HepG2 (cell line): Measurements from ENCODE around the gene YWHAE. TPM values are rescaled to one million over a fixed set of nuclear protein-coding genes. Genes with fewer than 3 reads are reported as not detected.
A peak's percentile ranks its signal among the peaks of the same experiment; 100 is the strongest.

Source experiments
- ATAC-seq: fragments of 200-7000 bp; cut with Tn5 transposase; 3 replicates; pipeline ENCODE4 v1.9.1; 2020; ENCODE audit warnings: mild to moderate bottlenecking, moderate library complexity
- BruUV-seq: library from RNA; stranded (reverse); fragments of 400-500 nt; replicated peaks from 2 replicates; lab custom pipeline; 2021; lab: Mats Ljungman, UMichigan
- CTCF ChIA-PET: fragments of 300-600 bp; formaldehyde crosslinking; extraction: SDS; loops from one replicate; lab custom pipeline; 2021; ENCODE audit warnings: low total read pairs, inconsistent platforms, low intra/inter-chr PET ratio; lab: Yijun Ruan, JAX
- POLR2A ChIA-PET: fragments of 350-600 bp; sonication (Branson Sonifier 250); formaldehyde crosslinking; loops from one replicate; lab custom pipeline; 2020; ENCODE audit warnings: antibody characterized with exemption, inconsistent platforms; lab: Yijun Ruan, JAX
- DNase-seq: peaks from one replicate; pipeline ENCODE4 v3.0.0-alpha.2; 2015; ENCODE audit warnings: low spot score
- FAIRE-seq: peaks from 3 replicates; lab custom pipeline; 2011; peaks lifted over from hg19 to GRCh38; lab: Jason Lieb, UNC
- H2AFZ ChIP-seq: one replicate; pipeline ENCODE4 v1.6.1; 2011; ENCODE audit warnings: low read length, inconsistent platforms
- H3K27ac ChIP-seq: fragments of 300-600 bp; 3 replicates; pipeline ENCODE4 v1.8.0; 2011; ENCODE audit warnings: mixed run types, mild to moderate bottlenecking, mixed read lengths, low read length, inconsistent platforms; ENCODE audit not compliant: insufficient read depth; ENCODE audit errors: extremely low read length
- H3K27me3 ChIP-seq, 2 experiments: fragments of 200-600 bp in 1 of 2; 2 replicates in 1 of 2; 3 replicates in 1 of 2; pipeline versions ENCODE4 v1.6.0 to v1.8.0; 2011; ENCODE audit warnings: low read length in 2 of 2, mild to moderate bottlenecking in 2 of 2, moderate library complexity in 2 of 2, inconsistent platforms in 1 of 2; ENCODE audit not compliant: insufficient read depth in 2 of 2, control insufficient read depth in 1 of 2
- H3K36me3 ChIP-seq, 2 experiments: fragments of 200-600 bp in 1 of 2; replicated peaks in 1 of 2; 2 replicates in 1 of 2; 3 replicates in 1 of 2; pipeline versions ENCODE4 v1.5.1 to v1.8.0; 2011; ENCODE audit warnings: low read length in 2 of 2, inconsistent platforms in 1 of 2; ENCODE audit not compliant: insufficient read depth in 2 of 2, control insufficient read depth in 1 of 2
- H3K4me1 ChIP-seq: 2 replicates; pipeline ENCODE4 v1.5.1; 2012; ENCODE audit warnings: low read length, inconsistent platforms; ENCODE audit not compliant: insufficient read depth
- H3K4me2 ChIP-seq: 2 replicates; pipeline ENCODE4 v1.6.0; 2011; ENCODE audit warnings: low read depth, low read length, inconsistent platforms
- H3K4me3 ChIP-seq, 3 experiments: fragments of 200-600 bp in 1 of 3; sonication (generic), shearing (Covaris generic) in 1 of 3; replicated peaks in 1 of 3; 2 replicates each; pipeline ENCODE4 v1.5.1; 2011 to 2016; ENCODE audit warnings: low read length in 3 of 3, inconsistent platforms in 2 of 3, low read depth in 2 of 3, mild to moderate bottlenecking in 2 of 3, control low read depth in 1 of 3, mixed read lengths in 1 of 3; ENCODE audit not compliant: insufficient read depth in 1 of 3
- H3K79me2 ChIP-seq: one replicate; pipeline ENCODE4 v1.6.1; 2011; ENCODE audit warnings: low read length, inconsistent platforms; ENCODE audit not compliant: insufficient read depth
- H3K9ac ChIP-seq: 2 replicates; pipeline ENCODE4 v1.6.0; 2011; ENCODE audit warnings: mild to moderate bottlenecking, low read depth, low read length, inconsistent platforms; ENCODE audit not compliant: insufficient read depth
- H3K9me3 ChIP-seq: 2 replicates; pipeline ENCODE4 v1.5.1; 2012; ENCODE audit warnings: mild to moderate bottlenecking, low read length
- H4K20me1 ChIP-seq: 2 replicates; pipeline ENCODE4 v1.6.0; 2011; ENCODE audit warnings: inconsistent platforms, mild to moderate bottlenecking, low read length, moderate library complexity; ENCODE audit not compliant: insufficient read depth
- JUNB ChIP-seq: sonication (generic); formaldehyde crosslinking; IDR thresholded peaks from 2 replicates; pipeline ENCODE4 v1.8.0; 2022; ENCODE audit warnings: missing genetic modification reagents, mild to moderate bottlenecking, borderline replicate concordance
- MEF2D ChIP-seq: sonication (generic); formaldehyde crosslinking; IDR thresholded peaks from 2 replicates; pipeline ENCODE4 v1.5.1; 2020; ENCODE audit warnings: mild to moderate bottlenecking, missing genetic modification reagents
- WGBS: methylation state at CpG from one replicate; pipeline ENCODE4 v1.1.6; 2017; ENCODE audit warnings: low lambda C conversion rate; 5-methylcytosine and 5-hydroxymethylcytosine counted together
- in situ Hi-C: cut with HindIII; loops from 2 replicates; pipeline ENCODE4 v1.10.0; 2017; ENCODE audit warnings: low pct_unique_long_range_greater_than_20kb; ENCODE audit not compliant: extremely low pct_ligation_motif_present
- intact Hi-C: fragments of 100-400 bp; cut with micrococcal nuclease; formaldehyde crosslinking; loops from one replicate; pipeline ENCODE4 v1.10.0; 2022; ENCODE audit not compliant: unreplicated experiment
- polyA plus RNA-seq, 8 experiments: library from polyadenylated mRNA; depleted of rRNA in 3 of 8; stranded (reverse) in 7 of 8; unstranded in 1 of 8; fragments of >200 nt; fragmentation: Illumina TruSeq in 4 of 8; extraction: Trizol in 4 of 8; gene quantifications; 2 replicates each; pipeline versions ENCODE4 v1.2.1 to v1.2.3, GENCODE V29; 2011 to 2016; ENCODE audit warnings: low read depth in 4 of 8, missing spikeins in 1 of 8, mixed read lengths in 1 of 8; ENCODE audit not compliant: insufficient read depth in 1 of 8
- total RNA-seq, 5 experiments: library from RNA; depleted of rRNA; stranded (reverse); fragments of >200 nt; fragmentation: Illumina TruSeq; extraction: Trizol; gene quantifications; 2 replicates each; pipeline ENCODE4 v1.2.3, GENCODE V29; 2016; ENCODE audit warnings: low read depth in 1 of 5
- TF ChIP-seq, protein P1 (sequence below): sonication (generic); formaldehyde crosslinking; IDR thresholded peaks from 2 replicates; pipeline ENCODE4 v1.5.0; 2020; ENCODE audit warnings: mild to moderate bottlenecking, missing genetic modification reagents
- TF ChIP-seq, protein P2 (sequence below): sonication (generic); formaldehyde crosslinking; IDR thresholded peaks from 2 replicates; pipeline ENCODE4 v1.4.0; 2020; ENCODE audit warnings: missing genetic modification reagents

Gene YWHAE
- total and polyA plus RNA-seq, 2 of the 13 experiments (the other 11 are each of a cell fraction or from before 2014, with no cell fraction given), result 256 to 335 TPM

DNA sequence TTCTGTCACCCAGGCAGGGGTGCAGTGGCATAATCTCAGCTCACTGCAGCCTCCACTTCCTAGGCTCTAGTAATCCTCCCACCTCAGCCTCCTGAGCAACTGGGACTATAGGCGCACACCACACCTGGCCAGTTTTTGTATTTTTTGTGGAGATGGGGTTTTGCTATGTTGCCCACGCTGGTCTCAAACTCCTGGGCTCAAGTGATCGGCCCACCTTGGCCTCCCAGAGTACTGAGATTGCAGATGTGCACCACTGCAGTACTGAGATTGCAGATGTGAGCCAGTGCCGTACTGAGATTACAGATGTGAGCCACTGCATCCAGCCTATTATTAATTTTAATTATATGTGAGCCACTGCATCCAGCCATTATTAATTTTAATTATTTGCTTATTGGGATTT lies 42.2 kb upstream of the YWHAE start:
- no peak overlapping the region for H3K9ac ChIP-seq
- ChIA-PET CTCF (no interaction called here), POLR2A (interaction anchor here (1.5 kb wide), 1 partner anchor 11 kb away, joined by 4 read pairs; no protein-coding TSS in a partner anchor)
- no peak overlapping the region for H3K4me3 ChIP-seq
- H3K4me2 ChIP-seq, result no peak overlapping the region
- H3K9me3 ChIP-seq, result no peaks in the 10 kb centered on the region
- in situ Hi-C loops (no loop called here), intact Hi-C loops (no loop called here)
- FAIRE-seq (no peak), DNase-seq (no peak), ATAC-seq (no peak)
- peaks cover 9% of the 10 kb centered on the region for H3K4me1 ChIP-seq
- peaks cover 11% of the 10 kb centered on the region; the same call in 1 of the 2 replicates for H4K20me1 ChIP-seq
- TF ChIP-seq, protein P1, sequence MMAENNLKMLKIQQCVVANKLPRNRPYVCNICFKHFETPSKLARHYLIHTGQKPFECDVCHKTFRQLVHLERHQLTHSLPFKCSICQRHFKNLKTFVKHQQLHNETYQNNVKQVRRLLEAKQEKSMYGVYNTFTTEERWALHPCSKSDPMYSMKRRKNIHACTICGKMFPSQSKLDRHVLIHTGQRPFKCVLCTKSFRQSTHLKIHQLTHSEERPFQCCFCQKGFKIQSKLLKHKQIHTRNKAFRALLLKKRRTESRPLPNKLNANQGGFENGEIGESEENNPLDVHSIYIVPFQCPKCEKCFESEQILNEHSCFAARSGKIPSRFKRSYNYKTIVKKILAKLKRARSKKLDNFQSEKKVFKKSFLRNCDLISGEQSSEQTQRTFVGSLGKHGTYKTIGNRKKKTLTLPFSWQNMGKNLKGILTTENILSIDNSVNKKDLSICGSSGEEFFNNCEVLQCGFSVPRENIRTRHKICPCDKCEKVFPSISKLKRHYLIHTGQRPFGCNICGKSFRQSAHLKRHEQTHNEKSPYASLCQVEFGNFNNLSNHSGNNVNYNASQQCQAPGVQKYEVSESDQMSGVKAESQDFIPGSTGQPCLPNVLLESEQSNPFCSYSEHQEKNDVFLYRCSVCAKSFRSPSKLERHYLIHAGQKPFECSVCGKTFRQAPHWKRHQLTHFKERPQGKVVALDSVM (CRISPR knock-in tag), result peak; percentile 62
- TF ChIP-seq JUNB (CRISPR knock-in tag), result no peak
- TF ChIP-seq, protein P2, sequence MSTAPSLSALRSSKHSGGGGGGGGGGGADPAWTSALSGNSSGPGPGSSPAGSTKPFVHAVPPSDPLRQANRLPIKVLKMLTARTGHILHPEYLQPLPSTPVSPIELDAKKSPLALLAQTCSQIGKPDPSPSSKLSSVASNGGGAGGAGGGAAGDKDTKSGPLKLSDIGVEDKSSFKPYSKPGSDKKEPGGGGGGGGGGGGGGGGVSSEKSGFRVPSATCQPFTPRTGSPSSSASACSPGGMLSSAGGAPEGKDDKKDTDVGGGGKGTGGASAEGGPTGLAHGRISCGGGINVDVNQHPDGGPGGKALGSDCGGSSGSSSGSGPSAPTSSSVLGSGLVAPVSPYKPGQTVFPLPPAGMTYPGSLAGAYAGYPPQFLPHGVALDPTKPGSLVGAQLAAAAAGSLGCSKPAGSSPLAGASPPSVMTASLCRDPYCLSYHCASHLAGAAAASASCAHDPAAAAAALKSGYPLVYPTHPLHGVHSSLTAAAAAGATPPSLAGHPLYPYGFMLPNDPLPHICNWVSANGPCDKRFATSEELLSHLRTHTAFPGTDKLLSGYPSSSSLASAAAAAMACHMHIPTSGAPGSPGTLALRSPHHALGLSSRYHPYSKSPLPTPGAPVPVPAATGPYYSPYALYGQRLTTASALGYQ (CRISPR knock-in tag), result no peak
- TF ChIP-seq MEF2D (CRISPR knock-in tag), result no peak
- H3K36me3 ChIP-seq, result peaks cover 3 to 14% of the 10 kb centered on the region in 2 experiments; a peak in 3 of 5 replicates
- H3K27ac ChIP-seq, result no peak overlapping the region
- peaks cover 65% of the 10 kb centered on the region for H3K79me2 ChIP-seq
- WGBS, result 100% methylated on average over 4 of the region's 4 CpGs
- no peaks in the 10 kb centered on the region for H3K27me3 ChIP-seq
- H2AFZ ChIP-seq, result no peak overlapping the region
- BruUV-seq, result no TSS peak
